ENCODE data around the gene LRRC59. TPM values are rescaled to one million over a fixed set of nuclear protein-coding genes. Genes with fewer than 3 reads are reported as not detected.

LRRC59 gene
- total and polyA plus RNA-seq, 2 donors (not counting 1 experiment from before 2014, with no cell fraction given): 27.7 to 31.2 TPM

GRCh38 chr17:50363217-50364060 is 33.9 kb downstream of the LRRC59 start:
- TF ChIP-seq EZH2 (IDR thresholded peaks at IDR 0.05; ENCODE audit: borderline replicate concordance, insufficient read depth, low read depth, low read length, poor library complexity, severe bottlenecking) (no peak), CTCF (IDR thresholded peaks at IDR 0.05) (no peak)
- peaks cover 0 to 52% of the 10 kb centered on the region in 2 experiments for H3K36me3 ChIP-seq (replicated peaks in 1 of 2; ENCODE audit: control extremely low read depth in 1 of 2, control insufficient read depth in 1 of 2, extremely low read depth in 1 of 2, insufficient read depth in 2 of 2, low read length in 1 of 2)
- Mint-ChIP-seq H3K4me3 (no peak overlapping the region), H3K27me3 (no peaks in the 10 kb centered on the region), H3K9me3 (ENCODE audit: insufficient read depth) (no peaks in the 10 kb centered on the region), H3K4me1 (peaks cover 8% of the 10 kb centered on the region), H3K27ac (no peak overlapping the region)
- no peaks in the 10 kb centered on the region for H3K9me3 ChIP-seq (ENCODE audit: control extremely low read depth in 1 of 3, control insufficient read depth in 2 of 3, insufficient read depth in 1 of 3, low read length in 2 of 3)
- 87% methylated on average over 7 of the region's 8 CpGs for WGBS (ENCODE audit: insufficient coverage)
- POLR2A ChIA-PET: no interaction called here
- DNase-seq (no peak), ATAC-seq (ENCODE audit: low read depth) (no peak)
- peaks cover 42% of the 10 kb centered on the region for H4K20me1 ChIP-seq (ENCODE audit: control insufficient read depth, insufficient read depth, low read length, poor library complexity, severe bottlenecking)
- no peak overlapping the region for H3K4me3 ChIP-seq (ENCODE audit: control extremely low read depth in 1 of 5, extremely low read depth in 1 of 5, insufficient read depth in 1 of 5, low read depth in 2 of 5, low read length in 4 of 5)
- no peak overlapping the region for H3K4me2 ChIP-seq (replicated peaks; ENCODE audit: low read depth, low read length, poor library complexity, severe bottlenecking)
- CTCF ChIA-PET: interaction anchor here (0.7 to 5.0 kb wide), 11 partner anchors 9 to 141 kb away, joined by 3 to 43 read pairs (median 18); partner anchors contain the start of genes EME1, LRRC59, MRPL27 and RSAD1
- H3K4me1 ChIP-seq (ENCODE audit: control insufficient read depth in 2 of 2, insufficient read depth in 2 of 2, low read length in 2 of 2): peaks cover 5 to 8% of the 10 kb centered on the region in 2 donors
- no peak overlapping the region for H2AFZ ChIP-seq (ENCODE audit: insufficient read depth, low read depth, low read length, poor library complexity, severe bottlenecking)
- H3K9ac ChIP-seq (ENCODE audit: low read length): no peak overlapping the region
- no peak overlapping the region for H3K27ac ChIP-seq (ENCODE audit: low read length in 2 of 2)
- no peaks in the 10 kb centered on the region for H3K27me3 ChIP-seq (replicated peaks in 1 of 4; ENCODE audit: control extremely low read depth in 1 of 4, control insufficient read depth in 3 of 4, insufficient read depth in 4 of 4, low read length in 3 of 4)
- intact Hi-C loops (cut with micrococcal nuclease): loop anchor here (2.0 kb wide), 1 partner anchor 17 kb away; the partner anchor contains the start of gene XYLT2
- peaks cover 4% of the 10 kb centered on the region for H3K79me2 ChIP-seq (ENCODE audit: control insufficient read depth, insufficient read depth, low read length)

- no peaks in the 10 kb centered on the region for H3K9me3 Mint-ChIP-seq (ENCODE audit: insufficient read depth)
- H3K27me3 Mint-ChIP-seq: no peaks in the 10 kb centered on the region
- Histone ChIP-seq H4K20me1 (ENCODE audit: control insufficient read depth, insufficient read depth, low read length, poor library complexity, severe bottlenecking) (peaks cover 34% of the 10 kb centered on the region), H3K4me3 (ENCODE audit: control extremely low read depth in 1 of 5, extremely low read depth in 1 of 5, insufficient read depth in 1 of 5, low read depth in 2 of 5, low read length in 4 of 5) (no peak overlapping the region), H3K79me2 (ENCODE audit: control insufficient read depth, insufficient read depth, low read length) (peaks cover 4% of the 10 kb centered on the region), H3K9ac (ENCODE audit: low read length) (no peak overlapping the region), H3K36me3 (replicated peaks in 1 of 2; ENCODE audit: control extremely low read depth in 1 of 2, control insufficient read depth in 1 of 2, extremely low read depth in 1 of 2, insufficient read depth in 2 of 2, low read length in 1 of 2) (peaks cover 0 to 48% of the 10 kb centered on the region in 2 experiments), H3K9me3 (ENCODE audit: control extremely low read depth in 1 of 3, control insufficient read depth in 2 of 3, insufficient read depth in 1 of 3, low read length in 2 of 3) (no peaks in the 10 kb centered on the region), H3K27me3 (replicated peaks in 1 of 4; ENCODE audit: control extremely low read depth in 1 of 4, control insufficient read depth in 3 of 4, insufficient read depth in 4 of 4, low read length in 3 of 4) (no peaks in the 10 kb centered on the region), H3K4me1 (ENCODE audit: control insufficient read depth in 2 of 2, insufficient read depth in 2 of 2, low read length in 2 of 2) (peaks cover 5 to 8% of the 10 kb centered on the region in 2 donors), H3K4me2 (replicated peaks; ENCODE audit: low read depth, low read length, poor library complexity, severe bottlenecking) (no peak overlapping the region), H3K27ac (ENCODE audit: low read length in 2 of 2) (no peak overlapping the region), H2AFZ (ENCODE audit: insufficient read depth, low read depth, low read length, poor library complexity, severe bottlenecking) (no peak overlapping the region)
- peaks cover 8% of the 10 kb centered on the region for H3K4me1 Mint-ChIP-seq
- WGBS (ENCODE audit: insufficient coverage): 83% methylated on average over 3 of the region's 7 CpGs
- TF ChIP-seq CTCF (IDR thresholded peaks at IDR 0.05) (no peak), EZH2 (IDR thresholded peaks at IDR 0.05; ENCODE audit: borderline replicate concordance, insufficient read depth, low read depth, low read length, poor library complexity, severe bottlenecking) (no peak)
- no peak overlapping the region for H3K27ac Mint-ChIP-seq
- H3K4me3 Mint-ChIP-seq: no peak overlapping the region
- no peak for DNase-seq
- POLR2A ChIA-PET: interaction anchor here (1.1 to 1.3 kb wide), 2 partner anchors 35 to 117 kb away, joined by 4 to 8 read pairs; partner anchors contain the start of gene LRRC59
- intact Hi-C loops (cut with micrococcal nuclease): loop anchor here (1.0 to 2.0 kb wide), 4 partner anchors 10 to 139 kb away; partner anchors contain the start of gene XYLT2
- CTCF ChIA-PET: interaction anchor here (0.7 to 5.0 kb wide), 27 partner anchors 10 to 268 kb away, joined by 3 to 43 read pairs (median 4); partner anchors contain the start of genes EME1, LRRC59, MRPL27 and RSAD1
- ATAC-seq (ENCODE audit: low read depth): no peak
Measured at GRCh38 chr17:50362661-50363060, 34.7 kb downstream of the LRRC59 start.

Data from B cell (primary cell).